ENCODE results near the gene ACTN4.

DNA sequence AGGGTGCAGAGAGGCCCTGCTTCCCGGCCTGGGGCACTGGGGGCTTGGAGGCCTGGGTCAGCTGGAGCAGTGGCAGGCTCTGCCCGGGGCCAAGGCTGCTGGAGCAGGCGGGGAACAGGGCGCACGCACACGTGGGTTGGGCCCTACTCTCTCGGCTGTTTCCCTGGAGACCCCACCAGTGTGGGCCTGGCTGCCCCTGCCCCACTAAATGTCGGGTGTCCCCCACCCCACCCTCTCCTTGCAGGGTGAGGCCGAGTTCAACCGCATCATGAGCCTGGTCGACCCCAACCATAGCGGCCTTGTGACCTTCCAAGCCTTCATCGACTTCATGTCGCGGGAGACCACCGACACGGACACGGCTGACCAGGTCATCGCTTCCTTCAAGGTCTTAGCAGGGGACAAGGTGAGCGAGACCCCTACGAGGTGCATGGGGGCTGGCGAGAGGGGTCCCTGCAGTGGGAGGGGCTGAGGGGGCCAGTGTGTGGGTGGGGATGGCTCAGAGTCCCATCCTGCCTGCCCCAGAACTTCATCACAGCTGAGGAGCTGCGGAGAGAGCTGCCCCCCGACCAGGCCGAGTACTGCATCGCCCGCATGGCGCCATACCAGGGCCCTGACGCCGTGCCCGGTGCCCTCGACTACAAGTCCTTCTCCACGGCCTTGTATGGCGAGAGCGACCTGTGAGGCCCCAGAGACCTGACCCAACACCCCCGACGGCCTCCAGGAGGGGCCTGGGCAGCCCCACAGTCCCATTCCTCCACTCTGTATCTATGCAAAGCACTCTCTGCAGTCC lies 81.5 kb downstream of the ACTN4 start:
- TF ChIP-seq, protein P1, sequence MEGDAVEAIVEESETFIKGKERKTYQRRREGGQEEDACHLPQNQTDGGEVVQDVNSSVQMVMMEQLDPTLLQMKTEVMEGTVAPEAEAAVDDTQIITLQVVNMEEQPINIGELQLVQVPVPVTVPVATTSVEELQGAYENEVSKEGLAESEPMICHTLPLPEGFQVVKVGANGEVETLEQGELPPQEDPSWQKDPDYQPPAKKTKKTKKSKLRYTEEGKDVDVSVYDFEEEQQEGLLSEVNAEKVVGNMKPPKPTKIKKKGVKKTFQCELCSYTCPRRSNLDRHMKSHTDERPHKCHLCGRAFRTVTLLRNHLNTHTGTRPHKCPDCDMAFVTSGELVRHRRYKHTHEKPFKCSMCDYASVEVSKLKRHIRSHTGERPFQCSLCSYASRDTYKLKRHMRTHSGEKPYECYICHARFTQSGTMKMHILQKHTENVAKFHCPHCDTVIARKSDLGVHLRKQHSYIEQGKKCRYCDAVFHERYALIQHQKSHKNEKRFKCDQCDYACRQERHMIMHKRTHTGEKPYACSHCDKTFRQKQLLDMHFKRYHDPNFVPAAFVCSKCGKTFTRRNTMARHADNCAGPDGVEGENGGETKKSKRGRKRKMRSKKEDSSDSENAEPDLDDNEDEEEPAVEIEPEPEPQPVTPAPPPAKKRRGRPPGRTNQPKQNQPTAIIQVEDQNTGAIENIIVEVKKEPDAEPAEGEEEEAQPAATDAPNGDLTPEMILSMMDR (IDR thresholded peaks at IDR 0.05): no peak
- TF ChIP-seq ZFX (IDR thresholded peaks at IDR 0.05; ENCODE audit: borderline replicate concordance): no peak
